IPS-20b (cell line): ENCODE results near the gene PMEL.
"Not testable (repeated sequence)": the region's sequence is repeated elsewhere in the genome, so short reads cannot be mapped to it uniquely, and the experiment has no call there.

ENCODE experiments used
- H3K27ac ChIP-seq: one replicate; pipeline ENCODE4 v1.5.1; 2013; ENCODE audit warnings: low read length
- H3K27me3 ChIP-seq: 2 replicates; pipeline ENCODE4 v1.6.1; 2013; ENCODE audit warnings: mild to moderate bottlenecking, low read length, inconsistent platforms; ENCODE audit not compliant: insufficient read depth
- H3K36me3 ChIP-seq: 2 replicates; pipeline ENCODE4 v1.6.1; 2013; ENCODE audit warnings: low read depth, mild to moderate bottlenecking, inconsistent platforms, low read length, moderate library complexity; ENCODE audit not compliant: insufficient read depth
- H3K4me1 ChIP-seq: 2 replicates; pipeline ENCODE4 v1.6.1; 2013; ENCODE audit warnings: mild to moderate bottlenecking, control low read depth, inconsistent platforms, low read length, moderate library complexity; ENCODE audit not compliant: insufficient read depth
- H3K4me3 ChIP-seq: 2 replicates; pipeline ENCODE4 v1.5.1; 2013; ENCODE audit warnings: mild to moderate bottlenecking, low read length, inconsistent platforms
- H3K9ac ChIP-seq: 2 replicates; pipeline ENCODE4 v1.6.1; 2013; ENCODE audit warnings: low read depth, mild to moderate bottlenecking, inconsistent platforms, low read length, moderate library complexity
- H3K9me3 ChIP-seq: 2 replicates; pipeline ENCODE4 v1.6.1; 2013; ENCODE audit warnings: mild to moderate bottlenecking, low read depth, low read length, inconsistent platforms; ENCODE audit not compliant: insufficient read depth

Gene PMEL

DNA sequence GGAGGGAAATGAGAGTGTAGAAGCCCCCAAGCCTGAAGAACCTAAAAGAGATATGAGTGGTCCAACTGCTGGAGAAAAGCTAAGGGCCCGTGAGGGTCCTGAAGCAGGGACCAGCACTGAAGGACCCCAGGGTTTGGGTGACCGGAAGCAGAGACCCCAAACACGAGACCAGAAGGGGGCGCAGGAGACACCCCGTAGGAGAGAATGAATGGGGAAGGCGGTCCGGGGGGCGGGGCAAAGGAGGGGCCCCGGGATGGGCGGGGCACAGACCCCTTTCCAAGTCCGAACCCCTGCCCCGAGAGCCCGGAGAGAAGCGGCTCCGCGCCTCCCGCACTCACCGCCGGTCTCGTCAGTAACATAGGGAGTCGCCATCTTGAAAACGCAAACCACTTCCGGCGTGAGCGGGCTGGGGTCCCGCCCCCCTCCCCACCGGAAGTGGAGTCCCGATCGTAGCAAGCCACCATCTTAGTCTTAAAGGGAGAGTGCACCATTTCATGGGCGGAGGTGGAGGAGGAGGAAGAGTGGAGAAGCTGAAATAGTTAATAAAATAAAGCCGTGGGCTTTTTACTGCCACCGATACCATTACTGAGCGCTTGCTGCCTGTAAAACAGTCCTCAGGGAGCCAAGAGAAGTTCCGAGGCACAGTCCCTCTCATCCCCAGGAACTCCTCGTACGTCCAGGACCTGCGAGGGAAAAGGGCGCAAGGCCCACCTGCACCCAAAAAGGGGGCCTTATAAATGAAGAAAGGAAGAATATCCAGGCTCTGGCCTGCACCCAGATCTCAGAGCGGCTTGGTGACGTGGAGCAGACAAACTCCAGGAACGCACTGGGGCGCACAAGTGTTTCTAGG is 38.9 kb downstream of the PMEL start:
- no peaks in the 10 kb centered on the region for H3K9me3 ChIP-seq
- peak overlapping the region; percentile 96 for H3K9ac ChIP-seq
- peaks cover 27% of the 10 kb centered on the region for H3K36me3 ChIP-seq
- H3K4me1 ChIP-seq: peaks cover 15% of the 10 kb centered on the region
- H3K4me3 ChIP-seq: peak overlapping the region; percentile 93
- H3K27me3 ChIP-seq: peaks cover 8% of the 10 kb centered on the region; the same call in 1 of the 2 replicates
- peak overlapping the region; percentile 84 for H3K27ac ChIP-seq

DNA sequence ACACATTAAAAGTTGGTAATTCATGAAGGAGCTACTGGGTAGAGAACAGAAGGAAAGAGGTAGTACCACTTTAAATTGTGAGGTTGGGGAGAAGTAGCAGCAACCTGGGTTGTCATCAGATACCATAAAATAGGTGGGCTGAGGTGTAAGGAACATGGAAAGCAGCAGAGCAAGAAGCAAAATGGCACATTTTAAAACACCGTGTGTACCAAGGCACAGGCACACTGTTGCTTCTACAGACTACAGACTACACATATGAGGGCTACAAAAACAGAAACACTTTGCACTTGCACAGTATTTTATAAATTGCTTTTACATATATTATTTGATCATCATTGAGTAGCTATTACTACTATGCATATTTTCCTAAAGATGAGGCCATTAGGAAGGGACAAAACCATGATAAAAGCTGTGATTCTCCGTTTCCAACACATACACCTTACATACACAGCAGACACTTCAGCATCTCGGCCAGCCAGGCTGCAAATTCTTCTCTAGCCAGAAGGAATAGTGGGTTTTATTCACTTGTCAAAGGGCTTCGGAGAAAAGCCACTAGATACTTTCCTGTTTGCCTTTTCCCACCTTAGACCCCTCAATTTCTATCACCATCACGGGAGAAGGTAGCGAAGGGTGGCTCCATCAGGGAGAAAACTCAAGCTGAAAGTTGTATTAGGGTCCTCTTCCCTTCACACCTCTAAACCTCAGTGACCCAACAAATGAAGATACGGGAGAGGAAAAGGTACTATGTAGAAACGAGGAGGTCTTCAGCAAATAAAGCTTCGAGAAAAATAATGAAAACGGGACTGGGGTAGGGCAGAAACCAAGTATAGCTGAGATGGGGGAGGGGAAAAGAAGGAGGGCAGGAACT is 39.7 kb downstream of the PMEL start:
- Histone ChIP-seq H3K4me3 (peak overlapping the region; percentile 93), H3K9ac (peak overlapping the region; percentile 96; the same call in 1 of the 2 replicates), H3K36me3 (peaks cover 30% of the 10 kb centered on the region), H3K4me1 (peaks cover 10% of the 10 kb centered on the region; the same call in 1 of the 2 replicates), H3K27ac (peak overlapping the region; percentile 35), H3K27me3 (peaks cover 2% of the 10 kb centered on the region; the same call in 1 of the 2 replicates), H3K9me3 (no peaks in the 10 kb centered on the region)

DNA sequence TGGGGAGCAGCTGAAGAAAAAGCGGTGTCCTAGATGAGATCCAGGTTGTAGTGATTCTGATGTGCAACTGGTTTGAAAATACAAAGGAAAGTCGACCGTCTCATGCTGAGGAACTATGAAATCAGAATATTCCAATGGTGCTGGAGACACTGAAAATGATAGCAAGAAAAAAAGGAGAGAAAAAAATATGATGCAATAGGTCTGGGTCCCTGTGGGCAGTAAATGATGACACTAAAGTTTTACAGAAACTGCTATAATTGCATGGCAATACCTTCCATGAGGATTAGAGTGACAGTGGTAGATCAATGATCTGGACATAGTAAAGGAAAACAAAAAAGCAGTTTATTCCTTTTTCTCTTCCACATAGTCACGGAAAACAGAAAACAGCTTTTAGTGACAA is 40.5 kb downstream of the PMEL start:
- no peaks in the 10 kb centered on the region for H3K27me3 ChIP-seq
- H3K36me3 ChIP-seq: peaks cover 34% of the 10 kb centered on the region
- no peak overlapping the region for H3K27ac ChIP-seq
- H3K9me3 ChIP-seq: no peaks in the 10 kb centered on the region
- H3K4me1 ChIP-seq: peaks cover 9% of the 10 kb centered on the region; the same call in 1 of the 2 replicates
- H3K9ac ChIP-seq: peak overlapping the region; percentile 96; the same call in 1 of the 2 replicates
- H3K4me3 ChIP-seq: peak overlapping the region; percentile 93; the same call in 1 of the 2 replicates

DNA sequence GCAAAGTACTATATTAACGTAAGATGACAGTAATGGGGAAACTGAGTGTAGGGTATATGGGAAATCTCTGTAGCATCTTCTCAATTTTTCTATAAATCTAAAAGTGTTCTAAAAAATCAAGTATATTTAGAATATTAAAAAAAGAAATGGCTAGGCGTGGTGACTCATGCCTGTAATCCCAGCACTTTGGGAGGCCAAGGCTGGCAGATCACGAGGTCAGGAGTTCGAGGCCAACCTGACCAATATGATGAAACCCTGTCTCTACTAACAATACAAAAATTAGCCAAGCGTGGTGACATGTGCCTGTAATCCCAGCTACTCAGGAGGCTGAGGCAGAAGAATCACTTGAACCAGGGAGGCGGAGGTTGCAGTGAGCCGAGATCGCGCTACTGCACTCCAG is 42.2 kb downstream of the PMEL start:
- not testable (repeated sequence) for H3K9ac ChIP-seq, H3K9me3 ChIP-seq, H3K4me1 ChIP-seq, H3K4me3 ChIP-seq, H3K27me3 ChIP-seq, H3K27ac ChIP-seq
- H3K36me3 ChIP-seq: peaks cover 42% of the 10 kb centered on the region

DNA sequence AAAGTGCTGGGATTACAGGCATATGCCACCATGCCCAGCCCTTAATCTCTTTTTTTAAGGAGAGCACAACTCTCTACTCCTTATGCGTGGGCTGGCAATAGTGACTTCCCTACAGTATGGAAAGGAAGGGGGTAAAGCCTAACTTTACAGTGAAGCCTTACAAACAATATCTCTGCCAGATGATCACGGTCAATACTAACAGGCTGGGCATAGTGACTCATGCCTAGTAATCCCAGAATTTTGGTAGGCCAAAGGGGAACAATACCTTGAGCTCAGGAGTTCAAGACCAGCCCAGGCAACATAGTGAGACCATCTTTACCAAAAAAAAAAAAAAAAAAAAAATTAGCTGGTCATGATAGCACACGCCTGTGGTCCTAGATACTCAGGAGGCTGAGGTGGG is 43.7 kb downstream of the PMEL start:
- Histone ChIP-seq H3K4me3 (no peak overlapping the region), H3K9me3 (no peaks in the 10 kb centered on the region), H3K9ac (no peak overlapping the region), H3K27ac (no peak overlapping the region), H3K36me3 (peaks cover 42% of the 10 kb centered on the region), H3K4me1 (0 out of 2 replicates have a peak, but pooled peaks cover 3% of the 10 kb centered on the region), H3K27me3 (no peaks in the 10 kb centered on the region)

DNA sequence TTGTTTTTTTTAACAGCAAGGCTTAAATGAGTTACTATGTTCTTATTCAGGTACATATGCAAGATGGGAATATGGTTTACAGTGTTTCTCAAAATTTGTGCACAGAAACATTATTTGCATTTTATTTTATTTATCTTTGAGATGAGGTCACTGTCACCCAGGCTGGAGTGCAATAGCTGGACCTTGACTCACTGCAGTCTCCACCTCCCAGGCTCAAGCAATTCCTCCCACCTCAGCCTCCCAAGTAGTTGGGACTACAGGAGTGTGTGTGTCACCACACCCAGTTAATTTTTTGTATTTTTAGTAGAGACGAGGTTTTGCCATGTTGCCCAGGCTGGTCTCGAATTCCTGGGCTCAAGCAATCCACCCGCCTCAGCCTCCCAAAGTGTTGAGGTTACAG is 46.8 kb downstream of the PMEL start:
- H3K9ac ChIP-seq, H3K4me1 ChIP-seq, H3K9me3 ChIP-seq: not testable (repeated sequence)

DNA sequence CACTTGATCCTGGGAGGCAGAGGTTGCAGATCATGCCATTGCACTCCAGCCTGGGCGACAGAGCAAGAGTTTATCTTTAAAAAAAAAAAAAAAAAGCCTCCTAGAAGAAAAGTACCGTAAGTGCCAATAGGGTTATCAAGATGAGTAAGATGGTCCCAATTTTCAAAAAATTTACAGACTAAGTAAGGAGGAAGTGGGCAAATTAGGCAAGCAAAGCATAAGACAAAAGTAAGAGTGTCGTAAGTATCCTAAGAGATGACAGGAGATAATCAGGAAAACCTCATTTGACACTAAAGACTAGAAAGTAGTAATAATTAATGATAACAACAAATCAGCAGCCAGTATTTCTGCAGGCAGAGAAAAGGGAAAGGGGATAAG is 50.4 kb downstream of the PMEL start:
- no peaks in the 10 kb centered on the region for H3K9me3 ChIP-seq
- no peaks in the 10 kb centered on the region for H3K27me3 ChIP-seq
- H3K27ac ChIP-seq: no peak overlapping the region
- no peaks in the 10 kb centered on the region for H3K4me1 ChIP-seq
- H3K36me3 ChIP-seq: peaks cover 34% of the 10 kb centered on the region
- no peak overlapping the region for H3K4me3 ChIP-seq
- no peak overlapping the region for H3K9ac ChIP-seq

More for the DNA sequence above, 46.8 kb downstream of the PMEL start:
- H3K27me3 ChIP-seq, H3K27ac ChIP-seq, H3K4me3 ChIP-seq: not testable (repeated sequence)
- H3K36me3 ChIP-seq: peaks cover 41% of the 10 kb centered on the region

DNA sequence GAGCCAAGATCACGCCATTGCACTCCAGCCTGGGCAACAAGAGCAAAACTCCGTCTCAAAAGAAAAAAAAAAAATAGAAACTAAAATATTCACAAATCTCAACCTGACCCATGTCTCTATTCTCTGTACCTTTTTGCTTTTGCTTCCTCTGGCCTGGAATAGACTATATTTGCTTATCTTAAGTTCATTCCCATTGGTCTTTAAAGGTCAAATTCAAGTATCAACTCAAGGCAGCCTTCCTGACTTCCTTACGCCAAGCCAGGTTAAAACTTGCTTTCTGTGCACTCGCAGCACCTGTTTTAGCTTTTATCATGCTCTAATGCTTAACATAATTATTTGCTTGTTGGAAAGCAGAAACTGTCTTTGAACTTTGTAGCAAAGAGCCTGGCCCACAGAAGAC is 52.9 kb downstream of the PMEL start:
- H3K27me3 ChIP-seq: no peaks in the 10 kb centered on the region
- H3K4me3 ChIP-seq: no peak overlapping the region
- no peak overlapping the region for H3K27ac ChIP-seq
- no peak overlapping the region for H3K9ac ChIP-seq
- H3K36me3 ChIP-seq: peaks cover 26% of the 10 kb centered on the region
- no peaks in the 10 kb centered on the region for H3K4me1 ChIP-seq
- no peaks in the 10 kb centered on the region for H3K9me3 ChIP-seq

DNA sequence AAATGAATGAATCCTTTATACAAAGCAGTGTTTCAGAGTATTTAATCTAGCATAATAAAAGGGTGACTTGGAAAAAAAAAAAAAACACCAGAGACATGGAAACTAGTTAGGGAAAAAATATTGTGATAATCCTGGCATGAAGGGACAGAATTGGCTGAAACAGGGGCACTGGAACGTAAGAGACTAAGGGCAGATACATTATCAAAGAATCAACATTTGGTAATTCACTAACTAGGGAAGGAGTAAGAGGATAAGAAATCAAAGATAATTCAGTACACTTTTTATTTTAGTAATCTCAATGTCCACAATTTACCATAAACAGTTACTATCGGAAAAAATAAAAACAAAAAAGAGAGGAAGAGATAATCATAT is 56.3 kb downstream of the PMEL start:
- Histone ChIP-seq H3K27ac (no peak overlapping the region), H3K27me3 (no peaks in the 10 kb centered on the region), H3K9ac (no peak overlapping the region; the same call in 1 of the 2 replicates), H3K36me3 (peaks cover 18% of the 10 kb centered on the region), H3K9me3 (no peaks in the 10 kb centered on the region), H3K4me1 (no peaks in the 10 kb centered on the region), H3K4me3 (no peak overlapping the region)

DNA sequence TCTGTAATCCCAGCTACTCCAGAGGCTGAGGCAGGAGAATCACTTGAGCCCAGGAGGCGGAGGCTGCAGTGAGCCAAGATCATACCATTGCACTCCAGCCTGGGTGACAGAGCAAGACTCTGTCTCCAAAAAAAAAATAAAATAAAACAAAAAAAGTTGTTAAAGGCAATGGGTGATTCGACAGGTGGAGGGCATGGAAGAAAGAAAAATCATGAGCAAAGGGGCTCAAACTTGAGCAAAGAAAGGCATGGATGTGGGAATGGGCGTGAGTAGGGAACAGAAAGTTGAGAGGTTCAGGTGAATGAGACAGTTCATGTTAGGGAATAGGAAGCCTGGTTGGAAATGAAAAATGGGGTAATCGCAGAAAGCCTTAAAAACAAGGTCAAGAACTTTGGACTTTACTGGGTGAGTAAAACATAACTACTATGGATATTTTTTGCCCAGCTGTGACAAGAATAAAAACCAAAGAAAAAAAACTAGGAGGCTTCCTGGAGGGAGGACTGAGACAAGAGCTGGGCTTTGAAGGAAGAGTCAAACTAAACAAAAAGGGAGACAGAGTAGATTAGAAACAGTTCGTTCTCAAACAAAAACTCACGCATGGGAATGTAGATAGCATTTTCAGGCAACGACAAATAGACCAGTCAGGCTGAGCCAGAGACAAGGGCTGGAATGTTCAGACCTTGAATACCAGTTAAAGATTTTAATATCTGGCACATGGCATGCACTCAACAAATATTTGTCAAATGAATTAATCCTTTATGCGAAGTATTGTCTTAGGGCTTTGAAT is 56.9 kb downstream of the PMEL start:
- no peaks in the 10 kb centered on the region for H3K9me3 ChIP-seq
- H3K4me1 ChIP-seq: no peaks in the 10 kb centered on the region
- H3K9ac ChIP-seq: no peak overlapping the region; the same call in 1 of the 2 replicates
- H3K4me3 ChIP-seq: no peak overlapping the region
- H3K27me3 ChIP-seq: no peaks in the 10 kb centered on the region
- H3K36me3 ChIP-seq: peaks cover 12% of the 10 kb centered on the region
- no peak overlapping the region for H3K27ac ChIP-seq

DNA sequence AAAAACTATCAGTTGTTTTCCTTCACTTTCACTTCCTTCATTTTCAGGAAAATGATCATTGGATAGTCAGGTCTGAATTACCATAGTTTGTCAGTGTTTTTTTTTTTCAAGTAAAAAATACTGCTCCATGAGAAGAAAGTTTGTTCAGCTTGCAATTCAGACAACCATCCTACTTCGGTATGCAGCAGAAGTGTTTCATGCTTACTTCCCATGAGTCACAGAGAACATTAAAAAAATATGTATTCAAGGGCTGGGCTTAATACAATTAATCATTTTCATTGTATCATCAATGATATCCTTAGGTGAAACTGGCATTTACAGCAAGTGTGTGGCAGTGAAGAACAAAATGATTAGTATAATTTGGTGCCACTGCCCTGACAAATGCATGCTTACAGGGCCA is 59.8 kb downstream of the PMEL start:
- H3K4me3 ChIP-seq: no peak overlapping the region
- no peaks in the 10 kb centered on the region for H3K9me3 ChIP-seq
- no peak overlapping the region for H3K9ac ChIP-seq
- H3K4me1 ChIP-seq: no peaks in the 10 kb centered on the region
- H3K27me3 ChIP-seq: no peaks in the 10 kb centered on the region
- H3K27ac ChIP-seq: no peak overlapping the region
- H3K36me3 ChIP-seq: peaks cover 27% of the 10 kb centered on the region
